Endothelial cell of umbilical vein (primary cell): Measurements from ENCODE around the gene RAB39A. TPM values are rescaled to one million over a fixed set of nuclear protein-coding genes. Genes with fewer than 3 reads are reported as not detected.

ENCODE experiments used
- BruUV-seq: library from RNA; stranded (reverse); fragments of 400-500 nt; replicated peaks from 2 replicates; lab custom pipeline; 2021; lab: Mats Ljungman, UMichigan
- CTCF ChIA-PET: fragments of 300-600, 350-600 bp; sonication (Branson Sonifier 250); formaldehyde crosslinking; loops from one replicate; lab custom pipeline; 2021; ENCODE audit warnings: antibody characterized with exemption, inconsistent platforms; lab: Charles Lee
- POLR2A ChIA-PET: fragments of 300-600, 350-600 bp; sonication (Branson Sonifier 250); formaldehyde crosslinking; loops from one replicate; lab custom pipeline; 2021; ENCODE audit warnings: antibody characterized with exemption, inconsistent platforms; lab: Charles Lee
- DNase-seq: peaks from one replicate; pipeline ENCODE4 v3.0.0-alpha.2; 2011; ENCODE audit warnings: low read depth, low spot score
- FAIRE-seq: peaks from 2 replicates; lab custom pipeline; 2011; peaks lifted over from hg19 to GRCh38; lab: Jason Lieb, UNC
- H2AFZ ChIP-seq: 2 replicates; pipeline ENCODE4 v1.6.0; 2012; ENCODE audit warnings: low read depth, low read length, control low read depth, inconsistent platforms
- H3K27ac ChIP-seq: 2 replicates; pipeline ENCODE4 v1.5.1; 2011; ENCODE audit warnings: low read depth, mild to moderate bottlenecking, control low read depth, low read length, moderate library complexity; ENCODE audit not compliant: insufficient read depth
- H3K27me3 ChIP-seq, 2 experiments: 2 replicates each; pipeline versions ENCODE4 v1.6.0 to v1.6.1; 2011; ENCODE audit warnings: low read length in 2 of 2, mixed read lengths in 1 of 2; ENCODE audit not compliant: control insufficient read depth in 2 of 2, insufficient read depth in 2 of 2
- H3K36me3 ChIP-seq, 2 experiments: 2 replicates in 1 of 2; 3 replicates in 1 of 2; pipeline ENCODE4 v1.5.1; 2011; ENCODE audit warnings: low read length in 2 of 2, mild to moderate bottlenecking in 1 of 2, moderate library complexity in 1 of 2; ENCODE audit not compliant: control insufficient read depth in 2 of 2, insufficient read depth in 2 of 2; ENCODE audit errors: extremely low read depth in 1 of 2
- H3K4me1 ChIP-seq: 3 replicates; pipeline ENCODE4 v1.5.1; 2011; ENCODE audit warnings: mild to moderate bottlenecking, low read length; ENCODE audit not compliant: control insufficient read depth, insufficient read depth; ENCODE audit errors: extremely low read depth
- H3K4me2 ChIP-seq: 2 replicates; pipeline ENCODE4 v1.6.1; 2011; ENCODE audit warnings: low read length, control low read depth, mixed read lengths; ENCODE audit not compliant: insufficient read depth
- H3K4me3 ChIP-seq, 3 experiments: fragments of 200-600 bp in 1 of 3; sonication (generic), shearing (Covaris generic) in 1 of 3; replicated peaks in 1 of 3; 2 replicates each; pipeline ENCODE4 v1.5.1; 2011 to 2016; ENCODE audit warnings: control low read depth in 3 of 3, low read length in 3 of 3, mild to moderate bottlenecking in 2 of 3, inconsistent platforms in 1 of 3, low read depth in 1 of 3, moderate library complexity in 1 of 3; ENCODE audit not compliant: insufficient read depth in 1 of 3
- H3K79me2 ChIP-seq: 2 replicates; pipeline ENCODE4 v1.6.0; 2012; ENCODE audit warnings: low read length, inconsistent platforms; ENCODE audit not compliant: control insufficient read depth, insufficient read depth
- H3K9ac ChIP-seq: replicated peaks from 2 replicates; pipeline ENCODE3; 2011; ENCODE audit warnings: low read length, control low read depth; ENCODE audit not compliant: insufficient read depth; ENCODE audit errors: extremely low read depth
- H3K9me1 ChIP-seq: replicated peaks from 3 replicates; pipeline ENCODE4 v1.6.0; 2011; ENCODE audit warnings: mild to moderate bottlenecking, low read length; ENCODE audit not compliant: control insufficient read depth, insufficient read depth; ENCODE audit errors: extremely low read depth
- H3K9me3 ChIP-seq: replicated peaks from 2 replicates; pipeline ENCODE4 v1.5.1; 2012; ENCODE audit warnings: low read length, inconsistent platforms; ENCODE audit not compliant: control insufficient read depth, insufficient read depth
- H4K20me1 ChIP-seq: replicated peaks from 2 replicates; pipeline ENCODE3; 2011; ENCODE audit warnings: mild to moderate bottlenecking, low read length; ENCODE audit not compliant: control insufficient read depth, insufficient read depth; ENCODE audit errors: extremely low read depth
- CTCF ChIP-seq, 2 donors: IDR thresholded peaks; 1 replicate in 1 of 2; 2 replicates in 1 of 2; pipeline ENCODE4 v1.5.1; 2011; ENCODE audit warnings: low read length in 2 of 2, mild to moderate bottlenecking in 2 of 2, moderate library complexity in 2 of 2, control low read depth in 1 of 2, inconsistent platforms in 1 of 2, low read depth in 1 of 2; ENCODE audit not compliant: insufficient read depth in 1 of 2; ENCODE audit errors: extremely low read depth in 1 of 2
- EZH2 ChIP-seq: IDR thresholded peaks from 2 replicates; pipeline ENCODE4 v1.6.1; 2012; ENCODE audit warnings: borderline replicate concordance, low read depth, mild to moderate bottlenecking, moderate library complexity, low read length, inconsistent platforms; ENCODE audit not compliant: severe bottlenecking
- FOS ChIP-seq: IDR thresholded peaks from 2 replicates; pipeline ENCODE4 v1.6.1; 2011; ENCODE audit warnings: mild to moderate bottlenecking, low read length, moderate library complexity, borderline replicate concordance; ENCODE audit not compliant: insufficient read depth
- GATA2 ChIP-seq: IDR thresholded peaks from 2 replicates; pipeline ENCODE4 v1.7.0; 2011; ENCODE audit warnings: low read depth, mild to moderate bottlenecking, moderate library complexity, mixed read lengths, low read length; ENCODE audit not compliant: insufficient read length, insufficient read depth
- JUN ChIP-seq: IDR thresholded peaks from 2 replicates; pipeline ENCODE4 v1.6.1; 2011; ENCODE audit warnings: borderline replicate concordance, low read depth; ENCODE audit not compliant: insufficient read length, insufficient read depth
- MAX ChIP-seq: IDR thresholded peaks from 2 replicates; pipeline ENCODE4 v1.6.1; 2011; ENCODE audit not compliant: insufficient read depth, insufficient read length
- MYC ChIP-seq: IDR thresholded peaks from one replicate; pipeline ENCODE4 v1.6.1; 2011; ENCODE audit warnings: mild to moderate bottlenecking, low read depth, low read length
- POLR2A ChIP-seq: IDR thresholded peaks from 2 replicates; pipeline ENCODE4 v1.6.1; 2012; ENCODE audit warnings: low read depth, mild to moderate bottlenecking, control low read depth, low read length
- POLR2AphosphoS5 ChIP-seq: IDR thresholded peaks from 2 replicates; pipeline ENCODE4 v1.6.1; 2012; ENCODE audit warnings: low read depth, mild to moderate bottlenecking, control low read depth, low read length, moderate library complexity; ENCODE audit not compliant: insufficient read depth
- dilution Hi-C: fragments of 300-500 bp; cut with MboI; formaldehyde crosslinking; loops from one replicate; pipeline ENCODE4 v1.15.0; 2019; ENCODE audit warnings: low sequenced_read_pairs; ENCODE audit not compliant: extremely low pct_ligation_motif_present
- intact Hi-C: fragments of 100-400 bp; cut with micrococcal nuclease; formaldehyde crosslinking; loops from one replicate; pipeline ENCODE4 v1.10.0; 2022
- polyA plus RNA-seq, 4 experiments: library from polyadenylated mRNA; depleted of rRNA in 3 of 4; stranded (reverse) in 3 of 4; unstranded in 1 of 4; fragments of >200 nt; gene quantifications; 2 replicates each; pipeline versions ENCODE4 v1.2.1 to v1.2.3, GENCODE V29; 2011 to 2012; ENCODE audit warnings: missing spikeins in 1 of 4
- total RNA-seq: library from RNA; stranded (reverse); gene quantifications from 2 replicates; pipeline ENCODE4 v1.2.3, GENCODE V29; 2021

The RAB39A gene
- total and polyA plus RNA-seq, 2 donors (not counting 3 experiments of a cell fraction or from before 2014, with no cell fraction given): not detected

DNA sequence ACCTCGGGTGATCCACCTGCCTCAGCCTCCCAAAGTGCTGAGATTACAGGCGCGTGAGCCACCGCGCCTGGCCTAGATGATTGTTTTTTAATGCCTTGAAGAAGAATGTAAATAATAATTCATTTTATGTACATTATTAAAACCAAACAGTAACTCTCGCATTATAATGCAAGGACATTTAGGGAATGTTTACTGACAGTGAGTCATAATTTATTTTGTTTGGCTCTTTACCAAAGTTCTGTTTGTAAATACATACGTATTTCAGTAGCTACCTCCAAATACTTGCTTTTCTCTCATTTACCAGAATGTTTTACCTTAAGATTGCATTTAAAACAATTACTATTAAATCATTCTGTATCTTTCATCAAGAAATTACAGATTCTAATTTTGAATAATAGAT is 3.0 kb downstream of the RAB39A start:
- no peaks in the 10 kb centered on the region for H3K9me1 ChIP-seq
- peaks cover 2% of the 10 kb centered on the region for H3K4me1 ChIP-seq
- H3K9me3 ChIP-seq: no peaks in the 10 kb centered on the region
- H3K4me3 ChIP-seq: no peak overlapping the region
- no TSS peak for BruUV-seq
- ChIA-PET CTCF (no interaction called here), POLR2A (no interaction called here)
- TF ChIP-seq POLR2AphosphoS5 (no peak), MAX (no peak), EZH2 (no peak), MYC (no peak), JUN (no peak), FOS (no peak), POLR2A (no peak), CTCF (IDR thresholded peaks at IDR 0.05; ENCODE audit: extremely low read depth in 1 of 2, insufficient read depth in 1 of 2, low read depth in 1 of 2, low read length in 2 of 2) (no peak), GATA2 (no peak)
- intact Hi-C loops: no loop called here
- H2AFZ ChIP-seq: no peak overlapping the region
- no peak overlapping the region for H3K4me2 ChIP-seq
- H4K20me1 ChIP-seq: no peaks in the 10 kb centered on the region
- H3K36me3 ChIP-seq: no peaks in the 10 kb centered on the region
- H3K27me3 ChIP-seq: peaks cover 9 to 14% of the 10 kb centered on the region in 2 experiments
- dilution Hi-C loops: no loop called here
- FAIRE-seq: no peak
- H3K27ac ChIP-seq: no peak overlapping the region
- no peak for DNase-seq
- H3K79me2 ChIP-seq: no peaks in the 10 kb centered on the region
- no peak overlapping the region for H3K9ac ChIP-seq
